Gastroesophageal sphincter (tissue), 3 donors: ENCODE data around the gene TSSK3.

ENCODE experiments used
- CTCF ChIP-seq, 4 experiments: fragments of 200-600 bp in 2 of 4; fragments of 450-650 bp in 2 of 4; sonication (generic) in 1 of 4; IDR thresholded peaks; one replicate each; pipeline ENCODE4 v1.5.1; 2017 to 2019; ENCODE audit warnings: antibody characterized with exemption in 4 of 4, mild to moderate bottlenecking in 2 of 4, moderate library complexity in 2 of 4
- EP300 ChIP-seq: sonication (generic); formaldehyde crosslinking; IDR thresholded peaks from one replicate; pipeline ENCODE4 v1.6.1; 2017; ENCODE audit warnings: antibody characterized with exemption, mild to moderate bottlenecking

- TF ChIP-seq CTCF (IDR thresholded peaks at IDR 0.05), result no peak
- TF ChIP-seq EP300, result no peak
Observed at GRCh38 chr1:32399843-32400242, 37.5 kb downstream of the TSSK3 start.
